KOPT-K1 (cell line): Measurements from ENCODE around the gene IL17C.
"Not testable (repeated sequence)": the region's sequence is repeated elsewhere in the genome, so short reads cannot be mapped to it uniquely, and the experiment has no call there.

Experiments
- H3K27ac ChIP-seq: fragments of 200-600 bp; sonication (generic); 2 replicates; pipeline ENCODE4 v1.5.1; 2016; ENCODE audit warnings: antibody characterized with exemption, mild to moderate bottlenecking, low read depth, low read length; ENCODE audit not compliant: poor library complexity, severe bottlenecking
- H3K36me3 ChIP-seq: fragments of 200-600 bp; sonication (generic); 2 replicates; pipeline ENCODE4 v1.5.1; 2017; ENCODE audit warnings: antibody characterized with exemption, mild to moderate bottlenecking, low read length, moderate library complexity; ENCODE audit not compliant: insufficient read depth
- H3K9me3 ChIP-seq: fragments of 200-600 bp; sonication (generic); 2 replicates; pipeline ENCODE4 v1.5.1; 2017; ENCODE audit warnings: antibody characterized with exemption, low read length, mild to moderate bottlenecking; ENCODE audit not compliant: insufficient read depth, poor library complexity, severe bottlenecking

Gene IL17C

GRCh38 chr16:88601313-88602036 lies 36.9 kb upstream of the IL17C start:
- no peak overlapping the region for H3K27ac ChIP-seq
- H3K9me3 ChIP-seq: no peaks in the 10 kb centered on the region
- H3K36me3 ChIP-seq: peaks cover 98% of the 10 kb centered on the region

- no peak overlapping the region for H3K27ac ChIP-seq
- H3K9me3 ChIP-seq: no peaks in the 10 kb centered on the region
- peaks cover 98% of the 10 kb centered on the region for H3K36me3 ChIP-seq
Measured at GRCh38 chr16:88602091-88602490, 36.3 kb upstream of the IL17C start.

GRCh38 chr16:88605186-88606147 lies 32.9 kb upstream of the IL17C start:
- Histone ChIP-seq H3K27ac (no peak overlapping the region), H3K36me3 (peaks cover 98% of the 10 kb centered on the region), H3K9me3 (no peaks in the 10 kb centered on the region)

GRCh38 chr16:88606148-88606757 lies 32.1 kb upstream of the IL17C start:
- no peaks in the 10 kb centered on the region for H3K9me3 ChIP-seq
- H3K27ac ChIP-seq: no peak overlapping the region
- H3K36me3 ChIP-seq: peaks cover 98% of the 10 kb centered on the region

GRCh38 chr16:88608076-88608475 lies 30.3 kb upstream of the IL17C start:
- no peak overlapping the region for H3K27ac ChIP-seq
- H3K9me3 ChIP-seq: no peaks in the 10 kb centered on the region
- peaks cover 96% of the 10 kb centered on the region for H3K36me3 ChIP-seq

- H3K36me3 ChIP-seq: peaks cover 98% of the 10 kb centered on the region
- not testable (repeated sequence) for H3K9me3 ChIP-seq, H3K27ac ChIP-seq
Measured at GRCh38 chr16:88609426-88609825, 28.9 kb upstream of the IL17C start.

- H3K36me3 ChIP-seq: peaks cover 98% of the 10 kb centered on the region
- H3K27ac ChIP-seq: no peak overlapping the region
- H3K9me3 ChIP-seq: no peaks in the 10 kb centered on the region
Measured at GRCh38 chr16:88610080-88610479, 28.3 kb upstream of the IL17C start.

GRCh38 chr16:88610909-88611812 lies 27.2 kb upstream of the IL17C start:
- Histone ChIP-seq H3K9me3 (no peaks in the 10 kb centered on the region), H3K36me3 (peaks cover 98% of the 10 kb centered on the region), H3K27ac (no peak overlapping the region)

- Histone ChIP-seq H3K27ac (no peak overlapping the region), H3K36me3 (peaks cover 98% of the 10 kb centered on the region), H3K9me3 (no peaks in the 10 kb centered on the region)
Measured at GRCh38 chr16:88613293-88613692, 25.1 kb upstream of the IL17C start.

GRCh38 chr16:88613911-88614817 lies 24.2 kb upstream of the IL17C start:
- peaks cover 98% of the 10 kb centered on the region for H3K36me3 ChIP-seq
- H3K27ac ChIP-seq: no peak overlapping the region
- no peaks in the 10 kb centered on the region for H3K9me3 ChIP-seq

- Histone ChIP-seq H3K27ac (no peak overlapping the region), H3K36me3 (peaks cover 98% of the 10 kb centered on the region), H3K9me3 (no peaks in the 10 kb centered on the region)
Measured at GRCh38 chr16:88614818-88615580, 23.4 kb upstream of the IL17C start.

GRCh38 chr16:88616320-88616719 lies 22.1 kb upstream of the IL17C start:
- Histone ChIP-seq H3K27ac (no peak overlapping the region), H3K36me3 (peaks cover 93% of the 10 kb centered on the region), H3K9me3 (no peaks in the 10 kb centered on the region)

- no peak overlapping the region for H3K27ac ChIP-seq
- H3K36me3 ChIP-seq: peaks cover 93% of the 10 kb centered on the region
- H3K9me3 ChIP-seq: no peaks in the 10 kb centered on the region
Measured at GRCh38 chr16:88616736-88617135, 21.6 kb upstream of the IL17C start.
